ENCODE results near the gene FNBP1.

- TF ChIP-seq CTCF (IDR thresholded peaks at IDR 0.05) (no peak), SIN3A (IDR thresholded peaks at IDR 0.05; ENCODE audit: borderline replicate concordance, insufficient read depth, low read depth, low read length) (no peak)
Observed at GRCh38 chr9:129881547-129882324, 161.3 kb downstream of the FNBP1 start.
